Measurements from ENCODE around the gene SLC27A2. TPM values are rescaled to one million over a fixed set of nuclear protein-coding genes. Genes with fewer than 3 reads are reported as not detected.

The SLC27A2 gene
- total RNA-seq, 6 donors from 2014 or later, result 0.66 to 18.2 (median 2.5) TPM

DNA sequence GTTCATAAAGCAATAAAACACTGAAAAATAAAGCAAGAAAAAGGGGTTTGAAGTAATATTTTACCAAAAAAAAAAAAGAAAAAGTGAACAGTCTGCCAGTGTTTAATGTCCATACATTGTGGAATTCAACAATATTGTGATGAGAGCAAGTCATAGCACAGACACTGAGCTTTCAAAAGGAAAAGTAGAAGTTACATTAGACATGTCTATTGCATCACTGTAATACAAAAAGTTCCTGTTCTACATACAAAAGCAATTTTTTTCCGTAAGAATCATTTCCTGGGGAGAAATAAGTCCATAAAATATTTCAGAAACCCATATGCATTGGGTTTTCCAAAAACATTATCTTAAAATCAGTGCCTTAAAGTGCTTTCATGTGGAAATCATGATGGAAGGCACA lies 95.4 kb downstream of the SLC27A2 start:
- no peak for TF ChIP-seq EP300 (IDR thresholded peaks at IDR 0.05)
- TF ChIP-seq POLR2A (IDR thresholded peaks at IDR 0.05), result no peak
- TF ChIP-seq POLR2AphosphoS5 (IDR thresholded peaks at IDR 0.05), result no peak
- TF ChIP-seq, protein P1, sequence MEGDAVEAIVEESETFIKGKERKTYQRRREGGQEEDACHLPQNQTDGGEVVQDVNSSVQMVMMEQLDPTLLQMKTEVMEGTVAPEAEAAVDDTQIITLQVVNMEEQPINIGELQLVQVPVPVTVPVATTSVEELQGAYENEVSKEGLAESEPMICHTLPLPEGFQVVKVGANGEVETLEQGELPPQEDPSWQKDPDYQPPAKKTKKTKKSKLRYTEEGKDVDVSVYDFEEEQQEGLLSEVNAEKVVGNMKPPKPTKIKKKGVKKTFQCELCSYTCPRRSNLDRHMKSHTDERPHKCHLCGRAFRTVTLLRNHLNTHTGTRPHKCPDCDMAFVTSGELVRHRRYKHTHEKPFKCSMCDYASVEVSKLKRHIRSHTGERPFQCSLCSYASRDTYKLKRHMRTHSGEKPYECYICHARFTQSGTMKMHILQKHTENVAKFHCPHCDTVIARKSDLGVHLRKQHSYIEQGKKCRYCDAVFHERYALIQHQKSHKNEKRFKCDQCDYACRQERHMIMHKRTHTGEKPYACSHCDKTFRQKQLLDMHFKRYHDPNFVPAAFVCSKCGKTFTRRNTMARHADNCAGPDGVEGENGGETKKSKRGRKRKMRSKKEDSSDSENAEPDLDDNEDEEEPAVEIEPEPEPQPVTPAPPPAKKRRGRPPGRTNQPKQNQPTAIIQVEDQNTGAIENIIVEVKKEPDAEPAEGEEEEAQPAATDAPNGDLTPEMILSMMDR (IDR thresholded peaks at IDR 0.05), result no peak
- WGBS, 2 donors, result 61 to 73% methylated on average over 1 of the region's 1 CpG
- Histone ChIP-seq H3K9me3 (no peaks in the 10 kb centered on the region), H3K27ac (peak overlapping the region in 1 of 4 donors; percentile 1), H3K4me1 (no peaks in the 10 kb centered on the region), H3K4me3 (no peak overlapping the region), H3K36me3 (peaks cover 0 to 13% (median 0%) of the 10 kb centered on the region in 4 donors), H3K27me3 (no peaks in the 10 kb centered on the region)
- ATAC-seq (ENCODE audit: low FRiP score in 2 of 2) (peak in 1 of 2 donors; percentile 63), DNase-seq (no peak)

DNA sequence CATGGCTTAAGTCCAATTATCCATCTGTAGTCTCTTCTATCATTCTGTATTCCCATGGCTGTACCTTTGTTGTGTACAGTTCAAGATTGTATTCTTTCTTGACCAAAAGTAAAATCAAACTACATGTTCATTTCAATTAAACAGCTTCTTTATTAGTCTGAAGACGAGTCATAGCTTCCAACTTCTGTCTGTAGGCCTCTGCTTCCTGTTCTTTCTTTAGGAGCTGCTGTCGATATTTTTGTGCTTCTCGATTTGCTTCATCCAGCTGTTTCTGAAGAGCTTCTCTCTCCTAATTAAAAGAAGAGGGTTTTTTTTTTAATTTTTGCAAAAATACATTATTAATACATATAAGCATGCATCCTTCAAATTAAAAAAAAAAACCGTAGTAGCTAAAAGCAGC lies 96.5 kb downstream of the SLC27A2 start:
- WGBS, 2 donors, result 74 to 78% methylated on average over 4 of the region's 4 CpGs
- TF ChIP-seq POLR2A (IDR thresholded peaks at IDR 0.05) (no peak), EP300 (IDR thresholded peaks at IDR 0.05) (no peak), POLR2AphosphoS5 (IDR thresholded peaks at IDR 0.05) (no peak)
- TF ChIP-seq, protein P1 (IDR thresholded peaks at IDR 0.05), result no peak
- Histone ChIP-seq H3K4me1 (no peaks in the 10 kb centered on the region), H3K9me3 (no peaks in the 10 kb centered on the region), H3K36me3 (peaks cover 0 to 13% (median 0%) of the 10 kb centered on the region in 4 donors), H3K27me3 (no peaks in the 10 kb centered on the region), H3K4me3 (no peak overlapping the region), H3K27ac (peak overlapping the region in 1 of 4 donors; percentile 1)
- DNase-seq (no peak), ATAC-seq (ENCODE audit: low FRiP score in 2 of 2) (no peak)

DNA sequence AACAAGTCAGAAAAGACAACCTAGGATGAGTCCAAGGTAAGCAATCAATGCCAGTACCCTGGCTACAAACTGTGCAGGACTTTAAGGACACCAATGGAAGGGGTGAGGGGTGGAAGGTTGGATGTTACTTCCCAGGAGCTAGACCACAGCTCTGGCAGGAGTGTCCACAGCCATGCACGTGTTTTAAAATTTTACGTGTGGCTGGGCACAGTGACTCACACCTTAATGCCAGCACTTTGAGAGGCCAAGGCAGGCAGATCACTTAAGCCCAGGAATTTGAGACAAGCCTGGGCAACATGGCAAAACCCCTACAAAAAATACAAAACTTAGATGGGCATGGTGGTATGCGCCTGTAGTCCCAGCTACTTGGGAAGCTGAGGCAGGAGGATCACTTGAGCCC lies 98.3 kb downstream of the SLC27A2 start:
- Histone ChIP-seq H3K36me3 (peaks cover 0 to 28% (median 0%) of the 10 kb centered on the region in 4 donors), H3K4me3 (no peak overlapping the region), H3K27me3 (no peaks in the 10 kb centered on the region), H3K27ac (no peak overlapping the region), H3K9me3 (no peaks in the 10 kb centered on the region), H3K4me1 (no peaks in the 10 kb centered on the region)
- TF ChIP-seq POLR2A (IDR thresholded peaks at IDR 0.05), result no peak
- no peak for TF ChIP-seq POLR2AphosphoS5 (IDR thresholded peaks at IDR 0.05)
- TF ChIP-seq, protein P1 (IDR thresholded peaks at IDR 0.05), result no peak
- TF ChIP-seq EP300 (IDR thresholded peaks at IDR 0.05), result no peak
- ATAC-seq (ENCODE audit: low FRiP score in 2 of 2) (no peak), DNase-seq (no peak)
- 98 to 100% methylated on average over 1 to 3 of the region's 3 CpGs for WGBS, 2 donors

DNA sequence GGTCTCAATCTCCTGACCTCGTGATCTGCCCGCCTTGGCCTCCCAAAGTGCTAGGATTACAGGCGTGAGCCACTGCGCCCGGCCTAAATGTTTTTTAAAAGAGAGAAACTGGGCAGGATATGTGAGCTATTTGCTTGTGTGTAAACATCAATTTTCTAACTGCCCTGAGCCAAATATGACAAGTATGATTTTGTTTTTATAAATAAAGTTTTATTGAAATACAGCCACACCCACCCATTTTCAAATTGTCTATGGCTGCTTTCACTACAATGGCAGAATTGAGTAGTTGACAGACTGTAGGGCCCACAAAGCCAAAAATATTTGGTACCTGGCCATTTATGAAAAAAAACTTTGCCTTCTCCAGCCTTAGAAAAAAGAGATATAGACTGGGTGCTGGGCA lies 99.4 kb downstream of the SLC27A2 start:
- H3K4me1 ChIP-seq, result no peaks in the 10 kb centered on the region
- H3K27ac ChIP-seq, result no peak overlapping the region
- no peaks in the 10 kb centered on the region for H3K9me3 ChIP-seq
- DNase-seq (no peak), ATAC-seq (ENCODE audit: low FRiP score in 2 of 2) (no peak)
- H3K27me3 ChIP-seq, result no peaks in the 10 kb centered on the region
- no peak overlapping the region for H3K4me3 ChIP-seq
- 78 to 86% methylated on average over 5 of the region's 5 CpGs for WGBS, 2 donors
- TF ChIP-seq EP300 (IDR thresholded peaks at IDR 0.05) (no peak), POLR2AphosphoS5 (IDR thresholded peaks at IDR 0.05) (no peak), POLR2A (IDR thresholded peaks at IDR 0.05) (no peak)
- TF ChIP-seq, protein P1 (IDR thresholded peaks at IDR 0.05), result no peak
- peaks cover 0 to 35% (median 2%) of the 10 kb centered on the region in 4 donors for H3K36me3 ChIP-seq

Small RNAs within 50 kb of the gene (small RNA-seq; reads per million reads assigned to genes)
- gene RF00019, result 0 reads per million in 4 donors

Other genes with a start within 250 kb of the SLC27A2 start
- 1 to 10 TPM; 2.2 to 9.4 (median 5.4) TPM for gene ATP8B4, start 63.0 kb upstream of the SLC27A2 start, total RNA-seq
- 1 to 10 TPM in 5 of 6 donors, under 1 TPM in 1; 0.30 to 6.3 (median 3.4) TPM for gene HDC, start 83.5 kb downstream of the SLC27A2 start, total RNA-seq
- 10 to 100 TPM in 4 of 6 donors, 1 to 10 TPM in 2; 7.3 to 22.5 (median 14.4) TPM for gene GABPB1, start 173.0 kb downstream of the SLC27A2 start, total RNA-seq
- gene USP8, start 242.2 kb downstream of the SLC27A2 start, total RNA-seq, result 10 to 100 TPM; 21.8 to 65.4 (median 53.2) TPM